HG02798 (cell line): Measurements from ENCODE around the gene IL2RA.
"Not testable (repeated sequence)": the region's sequence is repeated elsewhere in the genome, so short reads cannot be mapped to it uniquely, and the experiment has no call there.

ENCODE experiments used
- ATAC-seq: cut with Tn5 transposase; IDR thresholded peaks from one replicate; pipeline ENCODE4 v1.9.1; 2021; ENCODE audit warnings: mild to moderate bottlenecking; ENCODE audit not compliant: unreplicated experiment, poor library complexity

The IL2RA gene

GRCh38 chr10:5965266-5965665, 96.9 kb downstream of the IL2RA start:
- no peak for ATAC-seq

GRCh38 chr10:5964736-5965135, 97.4 kb downstream of the IL2RA start:
- no peak for ATAC-seq

DNA sequence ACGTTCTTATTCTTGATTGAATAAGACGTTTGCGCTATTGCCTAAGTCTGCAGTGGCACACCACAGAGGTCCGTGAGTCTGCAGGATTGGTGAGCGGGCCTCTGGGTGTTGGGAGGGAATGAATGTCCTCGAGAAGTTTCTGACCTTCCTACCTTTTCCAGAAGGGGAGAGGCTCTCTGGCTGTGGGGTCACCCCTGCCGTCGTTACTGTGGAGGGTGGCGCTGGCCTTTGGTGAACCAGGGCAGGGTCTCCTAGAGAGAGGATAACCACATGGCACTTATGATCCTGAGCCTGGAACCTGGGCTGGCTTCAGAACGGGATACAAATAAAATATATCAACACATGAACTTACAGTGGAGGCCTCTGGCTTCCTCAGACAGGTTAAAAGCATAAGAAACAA, 98.6 kb downstream of the IL2RA start:
- ATAC-seq, result no peak

DNA sequence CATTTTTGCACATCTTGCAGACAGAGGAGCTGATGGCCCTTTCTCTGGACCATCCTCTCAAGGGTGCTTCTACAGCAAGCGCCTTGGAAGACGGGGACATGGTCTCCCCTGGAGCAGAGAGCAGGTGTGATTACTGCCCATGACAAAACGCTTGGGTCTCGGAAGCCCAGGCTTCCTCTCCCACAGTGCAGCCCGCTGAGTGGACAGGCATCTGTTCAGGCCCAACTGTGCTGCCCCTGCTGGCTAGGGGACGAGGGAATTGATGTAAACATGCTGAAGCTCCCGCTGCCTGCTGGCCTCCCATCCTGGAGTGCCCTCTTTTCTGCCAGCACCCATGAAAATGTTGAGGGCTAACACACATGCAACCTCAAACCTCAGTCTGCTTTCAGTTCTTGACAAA, 99.1 kb downstream of the IL2RA start:
- ATAC-seq, result no peak

DNA sequence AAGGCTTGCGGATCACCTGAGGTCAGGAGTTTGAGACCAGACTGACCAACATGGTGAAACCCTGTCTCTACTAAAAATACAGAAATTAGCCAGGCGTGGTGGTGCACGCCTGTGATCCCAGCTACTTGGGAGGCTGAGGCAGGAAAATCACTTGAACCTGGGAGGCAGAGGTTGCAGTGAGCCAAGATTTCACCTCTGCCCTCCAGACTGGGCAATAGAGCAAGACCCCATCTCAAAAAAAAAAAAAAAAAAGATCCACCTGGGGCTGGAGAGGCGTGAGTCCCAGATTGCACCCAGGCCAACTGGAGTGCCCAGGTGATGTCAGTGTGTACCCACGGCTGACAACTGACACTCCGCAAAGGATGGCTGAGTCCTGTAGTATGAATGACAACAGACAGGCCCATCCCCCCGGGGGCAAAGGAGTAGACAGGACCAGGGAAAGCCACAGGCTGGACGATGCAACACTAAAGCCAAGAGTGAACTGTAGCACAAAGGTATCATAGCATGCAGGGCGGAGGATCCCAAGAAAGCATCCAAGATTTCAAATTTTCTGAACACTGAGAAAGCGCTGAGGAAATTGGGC, 99.7 kb downstream of the IL2RA start:
- ATAC-seq, result not testable (repeated sequence)

DNA sequence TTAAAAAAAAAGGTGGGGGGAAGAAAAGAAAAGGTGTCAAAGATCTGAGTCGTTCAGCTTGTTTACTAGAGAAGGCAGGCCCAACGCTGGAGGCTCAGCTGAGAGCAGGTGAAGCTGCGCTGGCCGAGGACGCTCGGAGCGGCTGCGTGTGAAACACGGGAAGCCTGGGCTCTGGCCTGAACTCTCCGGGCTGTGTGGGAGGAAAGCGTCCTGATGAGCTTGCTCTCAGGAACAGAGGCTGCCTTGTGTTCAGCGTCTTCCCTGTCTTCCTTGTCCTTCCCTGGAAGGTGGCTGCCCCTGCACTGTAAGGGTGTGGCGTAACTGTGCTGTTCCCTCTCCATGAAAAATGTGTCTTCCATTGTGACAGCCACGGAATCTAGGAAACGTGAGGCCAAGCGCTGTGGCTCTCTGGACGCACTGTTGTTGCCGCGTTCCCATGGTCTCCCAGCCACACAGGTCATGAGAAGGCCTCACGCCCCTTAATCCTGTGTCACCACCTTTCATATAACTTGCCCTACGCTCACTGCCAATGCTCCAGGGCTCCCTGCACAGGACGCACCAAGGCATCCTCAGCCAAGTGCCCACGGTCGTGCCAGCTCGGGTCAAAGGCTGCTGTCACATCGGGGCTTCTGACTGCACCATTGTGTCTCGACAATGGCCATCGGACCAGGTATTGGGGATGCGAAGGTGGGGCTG, 100.6 kb downstream of the IL2RA start:
- no peak for ATAC-seq

DNA sequence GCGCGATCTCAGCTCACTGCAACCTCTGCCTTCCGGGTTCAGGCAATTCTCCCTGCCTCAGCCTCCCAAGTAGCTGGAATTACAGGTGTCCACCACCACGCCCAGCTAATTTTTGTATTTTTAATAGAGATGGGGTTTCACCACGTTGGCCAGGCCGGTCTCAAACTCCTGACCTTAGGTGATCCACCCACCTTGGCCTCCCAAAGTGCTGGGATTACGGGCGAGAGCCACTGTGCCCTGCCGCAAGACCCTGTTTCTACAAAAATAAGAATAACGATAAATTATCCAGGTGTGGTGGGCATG, 101.2 kb downstream of the IL2RA start:
- ATAC-seq, result not testable (repeated sequence)
